Activated naive CD4-positive, alpha-beta T cell treated with Interleukin-2 at 50 U/mL for 16 hours (primary cell): Measurements from ENCODE around the gene MICOS13.
"Not testable (repeated sequence)": the region's sequence is repeated elsewhere in the genome, so short reads cannot be mapped to it uniquely, and the experiment has no call there.

ENCODE experiments used
- DNase-seq: peaks from one replicate; pipeline ENCODE4 v3.0.0-alpha.2; 2020

MICOS13 gene, protein sequence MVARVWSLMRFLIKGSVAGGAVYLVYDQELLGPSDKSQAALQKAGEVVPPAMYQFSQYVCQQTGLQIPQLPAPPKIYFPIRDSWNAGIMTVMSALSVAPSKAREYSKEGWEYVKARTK

DNA sequence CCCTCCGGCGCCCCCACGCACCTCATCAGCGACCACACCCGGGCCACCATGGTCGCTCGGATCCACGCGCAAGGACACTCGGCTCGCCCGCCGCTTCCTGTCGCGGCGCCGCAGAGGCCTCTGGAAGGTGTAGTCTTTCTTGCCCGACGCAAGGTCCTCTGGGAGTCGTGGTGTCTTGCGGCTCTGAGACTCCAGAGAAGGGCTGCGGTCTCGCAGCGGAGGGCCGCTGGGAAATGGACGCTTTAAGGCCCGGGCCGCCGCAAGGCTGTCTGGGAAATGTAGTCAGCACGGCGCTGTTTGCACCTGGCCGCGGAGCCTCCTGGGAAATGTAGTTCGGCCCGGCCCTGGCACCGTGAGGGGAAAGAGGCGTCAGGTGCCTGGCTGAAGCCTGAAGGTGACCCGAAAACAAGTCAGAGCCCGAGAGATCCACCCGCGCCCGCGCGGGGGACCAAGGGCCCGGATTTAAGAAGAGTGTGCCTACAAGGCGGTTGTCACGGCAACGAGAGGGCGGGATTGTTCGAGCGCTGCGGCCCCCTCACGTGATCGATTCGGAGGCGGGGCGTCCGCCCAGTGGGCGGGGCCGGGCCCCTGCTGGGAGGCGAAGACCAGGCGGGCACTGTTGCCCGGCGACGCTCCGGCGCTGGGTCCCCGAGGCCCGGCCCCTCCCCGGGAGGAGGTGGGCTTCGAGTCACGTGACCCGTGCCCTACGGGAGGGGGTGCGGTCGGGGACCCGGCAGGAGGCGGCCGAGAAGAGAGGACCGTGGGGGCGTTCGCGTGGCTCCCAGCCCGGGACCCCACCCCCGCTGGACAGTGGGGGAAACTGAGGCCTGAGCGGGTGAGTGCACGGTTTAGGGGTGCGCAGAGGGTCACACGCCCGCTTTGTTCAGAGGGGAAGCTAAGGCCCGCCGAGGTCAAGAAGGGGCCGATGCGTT, at the start of gene MICOS13, which contains the start of gene HSD11B1L:
Gene MICOS13, minus strand, starts transcription at position 80 of the 932 bp plus-strand sequence. Its CDS starts 30 bp downstream, at position 50.
Gene HSD11B1L, plus strand, starts transcription at position 591 of the 932 bp plus-strand sequence. CDS start 3,806 bp downstream, outside the sequence.
- DNase-seq = peak; percentile 98

DNA sequence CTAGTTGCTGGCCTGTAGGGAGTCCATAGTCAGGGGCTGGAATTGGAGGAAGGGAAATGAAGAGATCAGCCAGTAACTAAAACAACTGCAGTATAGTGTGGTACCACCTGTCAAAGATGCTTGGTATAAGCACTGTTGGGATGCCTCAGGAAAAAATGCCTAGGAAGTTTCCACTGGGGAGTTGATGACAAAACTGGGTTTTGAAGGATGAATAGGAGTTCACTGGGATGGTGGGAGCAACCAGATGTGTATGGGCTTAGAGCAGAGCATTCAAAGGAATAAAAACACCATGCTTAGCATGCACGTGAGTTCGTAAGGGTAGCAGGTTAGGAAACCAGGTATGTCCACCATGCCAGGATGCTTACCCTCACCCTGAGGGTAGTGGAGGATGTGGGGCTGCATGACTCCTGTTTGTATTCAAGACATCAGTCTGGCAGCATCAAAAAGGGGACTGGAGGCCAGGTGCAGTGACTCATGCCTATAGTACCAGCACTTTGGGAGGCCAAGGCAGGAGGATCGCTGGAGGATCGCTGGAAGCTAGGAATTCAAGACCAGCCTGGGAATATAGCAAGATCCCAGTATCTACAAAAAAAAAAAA, 47.2 kb upstream of the MICOS13 start:
- no peak for DNase-seq

DNA sequence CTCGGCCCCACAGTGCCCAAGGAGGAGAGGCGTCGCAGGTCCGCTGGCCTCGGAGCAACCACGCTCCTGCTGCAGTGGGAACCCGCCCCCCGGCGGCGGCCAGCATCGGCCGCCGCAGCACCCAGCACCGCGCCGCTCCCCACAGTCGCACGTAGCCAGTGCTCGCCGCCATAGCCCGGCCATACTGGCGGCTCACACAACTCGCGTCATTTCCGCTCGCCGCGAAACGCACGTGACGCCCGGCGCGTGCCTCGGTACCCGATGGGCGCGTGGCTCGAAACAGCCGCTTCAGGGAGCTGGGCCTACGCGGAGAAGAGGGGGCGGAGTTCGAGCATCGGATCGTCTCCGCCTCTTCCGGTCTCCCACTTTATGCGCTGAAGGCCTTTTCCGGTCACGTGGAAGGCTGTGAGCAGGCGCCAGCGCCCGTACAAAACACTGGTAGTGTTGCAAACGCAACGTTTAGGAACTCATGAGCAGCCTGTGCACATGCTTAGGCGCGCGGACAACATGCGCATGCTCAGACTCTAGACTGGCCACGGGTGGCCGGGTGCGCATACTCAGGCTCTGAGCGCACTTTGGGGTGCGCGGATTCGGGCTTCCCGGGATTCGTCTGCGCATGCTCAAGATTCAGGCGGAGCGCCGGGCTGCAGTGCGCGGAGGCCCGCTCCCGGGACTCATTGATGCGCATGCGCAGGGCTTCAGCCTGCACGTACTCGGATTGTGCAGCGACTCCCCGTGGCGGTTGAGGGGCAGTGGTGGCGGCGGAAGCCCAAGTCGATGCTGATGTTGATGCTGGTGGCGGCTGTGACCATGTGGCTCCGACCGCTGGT, 39.9 kb upstream of the MICOS13 start, which contains the start of the genes CATSPERD and LONP1:
Gene CATSPERD, plus strand, starts transcription at position 677 of the 830 bp plus-strand sequence. Its CDS starts 101 bp downstream, at position 778.
Gene LONP1, minus strand, starts transcription at position 186 of the 830 bp plus-strand sequence. Its CDS starts 14 bp downstream, at position 172.
- peak; percentile 98 for DNase-seq

DNA sequence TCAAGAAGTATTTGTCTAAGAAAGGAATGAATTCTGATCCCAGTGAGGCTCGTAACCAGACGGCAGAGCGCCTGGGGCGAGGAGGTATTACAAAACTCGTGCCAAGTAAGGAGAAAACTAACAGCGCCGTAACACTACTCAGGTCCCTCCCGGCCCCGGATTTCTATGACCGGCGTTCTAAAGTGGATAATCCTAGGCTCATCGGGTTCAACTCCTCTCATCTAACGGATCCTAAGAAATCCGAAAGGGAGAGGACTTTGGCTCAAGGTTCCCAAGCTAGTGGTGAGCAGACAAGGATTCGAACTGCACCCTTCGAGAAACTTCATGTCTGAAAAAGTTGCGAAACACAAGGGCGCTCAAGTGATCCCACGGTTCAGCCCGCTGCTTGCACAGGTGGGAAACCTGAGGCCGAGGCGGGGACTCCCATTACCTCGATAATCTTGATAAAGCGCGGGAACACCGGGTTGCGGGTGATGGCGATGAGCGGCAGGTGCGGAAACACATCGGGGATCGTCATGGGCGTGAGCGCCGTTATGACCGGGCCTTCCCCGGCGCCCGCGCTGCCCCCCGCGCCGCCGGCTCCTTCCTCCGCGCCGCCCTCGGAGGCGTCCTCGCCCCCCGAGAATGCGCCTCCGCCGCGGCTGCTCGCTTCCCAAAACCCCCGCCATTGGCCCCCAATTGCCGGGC, 39.1 kb upstream of the MICOS13 start:
- DNase-seq = peak; percentile 33

DNA sequence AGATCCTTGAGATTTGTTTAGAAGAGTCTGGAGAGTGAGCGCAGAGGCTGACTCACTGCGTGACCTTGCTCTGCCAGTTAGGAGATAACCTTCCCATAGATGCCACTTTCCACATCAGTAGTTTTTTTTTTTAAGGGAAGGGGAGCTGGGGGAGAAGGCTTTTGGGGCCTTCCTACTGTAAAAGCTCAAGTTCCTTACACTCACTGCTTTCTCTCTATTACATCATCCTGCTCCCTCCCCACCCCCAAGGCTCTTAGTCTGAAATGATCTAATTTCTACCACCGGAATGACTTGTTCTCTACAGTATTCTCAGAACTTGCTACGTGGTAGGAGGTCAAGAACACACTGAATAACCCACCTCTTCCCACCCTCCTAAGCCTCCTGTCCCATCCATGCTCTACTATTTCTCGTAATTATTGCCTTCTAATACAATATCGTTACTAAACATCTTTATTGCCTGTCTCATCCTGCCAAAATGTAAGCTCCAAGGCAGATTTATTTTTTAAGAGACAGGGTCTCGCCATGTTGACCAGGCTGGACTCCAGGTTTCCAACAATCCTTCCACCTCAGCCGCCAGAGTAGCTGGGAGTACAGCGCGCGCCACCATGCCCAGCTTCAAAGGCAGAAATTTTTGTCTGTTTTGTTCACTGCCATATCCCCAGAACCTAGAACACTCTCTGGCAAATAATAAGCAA, 38.4 kb upstream of the MICOS13 start:
- peak; percentile 70 for DNase-seq

DNA sequence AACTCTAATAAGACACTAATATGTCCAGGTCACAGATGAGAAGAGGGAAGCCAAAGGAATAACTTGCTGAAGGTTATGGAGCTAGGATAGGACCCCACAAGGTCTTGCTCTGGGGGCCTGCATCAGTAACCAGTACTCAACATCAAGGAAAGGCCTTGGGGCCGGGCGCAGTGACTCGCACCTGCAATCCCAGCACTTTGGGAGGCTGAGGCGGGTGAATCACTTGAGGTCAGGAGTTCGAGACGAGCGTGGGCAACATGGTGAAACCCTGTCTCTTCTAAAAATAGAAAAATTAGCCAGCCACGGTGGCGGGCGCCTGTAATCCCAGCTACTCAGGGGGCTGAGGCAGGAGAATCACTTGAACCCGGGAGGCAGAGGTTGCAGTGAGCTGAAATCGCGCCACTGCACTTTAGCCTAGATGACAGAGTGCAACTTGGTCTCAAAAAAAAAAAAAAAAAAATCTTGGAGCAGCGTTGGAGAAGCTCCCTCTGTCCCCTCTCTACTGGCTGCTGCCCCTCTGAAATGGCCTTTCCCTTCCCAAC, 37.8 kb upstream of the MICOS13 start:
- peak; percentile 77 for DNase-seq

DNA sequence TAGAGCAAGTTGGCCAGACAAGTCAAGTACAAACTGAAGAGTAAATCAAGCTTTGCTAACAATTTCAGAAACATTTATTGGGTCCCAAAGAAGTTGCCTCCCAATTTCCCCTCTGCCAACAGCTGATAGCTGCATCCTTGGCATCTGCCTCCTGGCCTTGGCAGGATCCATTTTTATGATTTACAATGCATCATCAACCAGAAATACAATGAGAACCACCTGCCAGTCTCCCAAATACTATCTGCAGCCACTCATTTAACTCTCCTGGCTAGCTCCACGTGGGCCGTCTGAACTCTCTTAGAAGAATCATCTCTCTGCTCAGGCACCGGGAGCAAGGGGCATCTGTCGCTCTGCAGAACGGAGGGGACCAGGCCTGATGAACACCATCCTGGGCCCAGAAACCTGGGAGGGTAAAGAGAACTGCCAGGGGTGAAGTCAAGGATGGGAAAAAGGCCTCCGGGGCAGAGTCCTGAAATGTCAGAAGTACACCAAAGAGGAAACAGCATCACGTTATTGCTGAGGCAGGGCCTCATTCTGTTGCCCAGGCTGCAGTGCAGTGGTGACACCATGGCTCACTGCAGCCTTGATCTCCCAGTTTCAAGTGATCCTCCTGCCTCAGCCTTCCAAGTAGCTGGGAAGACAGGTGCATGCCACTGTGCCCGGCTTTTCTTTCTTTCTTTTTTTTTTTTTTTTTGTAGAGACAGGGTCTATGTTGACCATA, 37.1 kb upstream of the MICOS13 start:
- DNase-seq = no peak

DNA sequence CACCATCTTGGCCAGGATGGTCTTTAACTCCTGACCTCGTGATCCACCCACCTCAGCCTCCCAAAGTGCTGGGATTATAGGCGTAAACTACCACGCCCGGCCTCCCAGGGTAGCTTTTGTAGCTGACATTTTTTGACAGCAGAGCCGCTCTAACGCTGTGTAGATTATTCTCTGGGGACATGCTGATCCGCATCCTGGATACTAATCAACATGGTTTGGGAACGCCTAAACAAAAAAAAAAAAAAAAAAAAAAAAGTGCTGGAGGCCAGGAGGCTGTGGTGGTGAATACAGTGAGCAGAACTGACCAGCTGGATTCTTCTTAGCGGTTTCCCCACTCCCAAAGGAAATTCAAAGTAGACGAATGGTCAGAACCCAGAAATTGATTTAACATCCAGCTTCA, 34.5 kb upstream of the MICOS13 start:
- DNase-seq = no peak

DNA sequence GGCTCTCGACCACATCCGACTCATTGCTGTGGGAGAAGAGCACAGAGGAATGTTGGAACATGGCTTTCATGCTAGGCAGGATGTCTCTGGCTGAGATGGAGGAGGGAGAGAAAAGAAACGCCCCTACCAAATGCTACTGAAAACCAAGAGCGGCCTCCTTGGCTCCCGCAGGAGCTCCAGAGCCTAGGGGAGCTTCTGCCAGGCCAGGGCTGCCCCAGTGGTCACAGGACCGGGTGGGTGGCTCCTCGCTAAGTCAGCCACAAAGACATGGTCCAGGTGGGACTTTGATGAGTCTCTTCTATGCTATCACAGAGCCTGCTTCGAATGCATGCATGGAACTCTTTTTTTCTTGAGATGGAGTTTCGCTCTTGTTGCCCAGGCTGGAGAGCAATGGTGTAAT, 32.9 kb upstream of the MICOS13 start:
- DNase-seq = no peak

DNA sequence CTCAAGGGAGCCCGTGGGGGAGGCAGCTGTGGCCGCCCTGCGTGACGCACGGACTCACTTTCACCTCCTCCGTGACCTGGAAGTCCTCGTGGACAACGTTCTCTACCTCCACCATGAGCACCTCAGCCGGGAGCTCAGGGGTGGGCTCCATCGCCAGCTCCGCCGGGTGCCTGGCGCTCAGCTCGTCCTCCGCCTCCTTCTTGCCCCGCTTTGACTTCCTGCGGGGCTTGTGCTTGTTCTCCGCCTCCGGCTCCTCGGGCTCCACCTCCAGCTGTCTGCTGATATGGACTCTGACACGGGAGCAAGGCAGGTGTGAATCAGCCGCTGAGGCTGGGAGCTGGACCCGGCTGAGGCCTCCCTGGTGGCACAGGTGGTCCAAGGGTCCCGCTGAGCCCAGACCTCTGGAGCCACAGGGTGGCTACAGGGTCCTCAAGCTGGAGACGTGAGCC, 31.4 kb upstream of the MICOS13 start:
- DNase-seq = no peak

DNA sequence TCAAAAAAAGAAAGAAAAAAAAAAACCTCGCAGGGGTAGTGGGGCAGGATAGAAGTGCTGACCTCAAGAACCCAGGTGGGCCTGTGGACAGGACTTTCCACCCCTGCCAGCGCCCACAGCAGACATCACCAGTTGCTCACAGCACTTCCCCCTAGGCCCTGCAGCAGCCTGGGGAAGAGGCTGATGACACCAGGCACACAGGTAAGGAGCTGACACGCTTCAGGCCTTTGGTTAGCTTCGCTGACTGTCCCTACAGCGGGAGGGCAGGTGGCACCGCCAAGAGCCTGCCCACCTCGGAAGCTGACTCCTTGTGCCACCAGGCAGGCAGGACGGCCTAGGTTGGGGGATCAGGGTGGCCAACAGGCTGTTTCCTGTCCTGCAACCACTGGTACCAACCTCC, 30.7 kb upstream of the MICOS13 start:
- DNase-seq = no peak

DNA sequence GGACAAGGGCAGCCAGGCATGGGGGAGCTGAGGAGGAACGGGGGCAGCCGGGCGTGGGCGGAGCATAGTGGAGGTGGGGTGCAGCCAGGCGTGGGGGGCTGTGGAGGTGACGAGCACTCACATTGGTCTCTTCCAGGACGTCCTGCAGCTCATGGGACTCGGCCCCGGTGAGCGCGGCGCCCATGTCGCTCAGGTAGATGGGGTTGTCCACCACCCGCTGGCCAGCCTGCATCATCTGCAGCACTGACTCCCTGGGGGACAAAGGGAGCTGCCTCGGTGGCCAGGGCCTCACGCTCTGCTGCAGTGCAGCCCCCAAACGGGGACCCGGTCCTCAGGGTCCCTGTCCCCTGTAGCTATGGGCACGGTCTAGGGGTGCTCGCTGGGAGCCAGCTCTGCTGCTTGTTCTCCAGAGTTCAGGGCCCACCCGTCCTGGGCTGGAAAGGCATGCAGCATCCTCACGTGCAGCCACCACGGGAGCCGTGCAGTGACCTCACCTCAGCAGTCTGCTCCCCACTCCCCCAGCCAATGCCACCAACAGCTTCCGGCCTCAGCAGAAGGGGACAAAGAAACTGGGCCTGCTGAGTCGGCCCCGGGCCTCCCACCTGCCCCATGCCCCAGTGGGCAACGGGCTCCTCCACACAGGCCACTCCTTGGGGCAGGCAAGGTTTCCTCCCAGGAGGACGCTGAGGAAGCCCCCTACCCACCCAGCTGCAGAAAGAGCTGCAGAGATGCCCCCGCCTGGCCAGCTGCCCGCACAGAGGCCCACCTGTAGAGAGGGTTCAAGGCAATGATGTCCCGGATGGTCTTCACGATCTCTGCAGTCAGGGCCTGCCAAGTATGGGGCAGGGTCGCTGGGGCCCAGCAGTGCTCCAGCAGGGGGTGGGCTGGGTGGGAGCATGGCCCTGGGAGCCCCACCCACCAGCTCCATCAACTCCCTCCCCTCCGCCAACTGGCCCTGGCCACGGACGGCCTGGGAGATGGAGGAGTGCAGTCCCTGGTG, 27.6 kb upstream of the MICOS13 start:
- DNase-seq = no peak

DNA sequence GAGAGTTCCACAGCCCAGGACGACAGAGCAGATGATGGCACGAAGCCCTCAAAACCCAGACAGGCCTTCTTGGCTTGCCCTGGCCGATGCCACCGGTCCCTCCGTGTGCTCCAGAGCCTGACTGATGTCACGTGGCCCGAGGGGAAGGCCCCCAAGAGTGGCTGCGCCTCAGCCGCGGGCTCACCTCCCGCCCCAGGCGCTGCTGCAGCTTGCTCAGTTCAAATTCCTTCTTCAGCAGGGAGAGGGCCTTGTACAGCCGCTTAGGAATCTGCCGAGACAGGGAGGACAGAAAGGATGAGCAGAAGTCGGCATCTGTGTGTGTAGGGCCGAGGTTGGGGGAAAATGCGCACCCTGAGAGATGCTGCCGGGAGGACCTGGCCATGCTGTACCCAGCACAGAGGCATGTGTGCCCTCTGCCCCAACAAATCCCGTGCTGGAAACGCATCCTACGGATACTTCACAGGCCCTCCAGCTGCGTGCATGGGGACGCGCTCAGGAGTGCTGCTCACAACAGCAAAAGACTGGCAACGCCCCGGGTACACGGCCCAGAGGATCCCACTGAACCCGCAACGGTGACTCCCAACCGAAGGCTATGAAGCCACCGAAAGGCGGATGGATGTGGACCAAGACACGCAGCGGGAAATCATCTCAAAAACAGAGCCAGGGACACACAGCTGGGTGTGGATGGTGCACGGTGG, 26.7 kb upstream of the MICOS13 start:
- DNase-seq = no peak

DNA sequence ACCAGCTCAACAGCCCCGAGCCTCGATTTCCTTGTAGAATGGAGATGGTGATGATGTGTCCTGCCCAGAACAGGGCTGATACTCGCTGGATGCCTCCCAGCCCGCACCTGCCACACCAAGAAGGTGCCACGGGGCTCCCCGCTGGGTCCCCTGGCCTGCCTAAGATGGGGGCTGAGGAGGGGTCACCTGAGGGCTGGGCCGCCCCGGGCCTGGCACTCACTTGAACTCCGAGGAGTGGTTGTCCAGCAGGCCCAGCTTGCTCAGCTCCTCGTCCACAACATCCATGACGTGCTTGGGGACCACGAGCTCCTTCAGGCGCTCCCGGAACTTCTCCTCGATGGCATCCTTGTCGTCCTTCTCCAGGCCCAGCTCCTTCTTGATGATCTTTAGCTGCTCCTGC, 25.2 kb upstream of the MICOS13 start:
- no peak for DNase-seq

DNA sequence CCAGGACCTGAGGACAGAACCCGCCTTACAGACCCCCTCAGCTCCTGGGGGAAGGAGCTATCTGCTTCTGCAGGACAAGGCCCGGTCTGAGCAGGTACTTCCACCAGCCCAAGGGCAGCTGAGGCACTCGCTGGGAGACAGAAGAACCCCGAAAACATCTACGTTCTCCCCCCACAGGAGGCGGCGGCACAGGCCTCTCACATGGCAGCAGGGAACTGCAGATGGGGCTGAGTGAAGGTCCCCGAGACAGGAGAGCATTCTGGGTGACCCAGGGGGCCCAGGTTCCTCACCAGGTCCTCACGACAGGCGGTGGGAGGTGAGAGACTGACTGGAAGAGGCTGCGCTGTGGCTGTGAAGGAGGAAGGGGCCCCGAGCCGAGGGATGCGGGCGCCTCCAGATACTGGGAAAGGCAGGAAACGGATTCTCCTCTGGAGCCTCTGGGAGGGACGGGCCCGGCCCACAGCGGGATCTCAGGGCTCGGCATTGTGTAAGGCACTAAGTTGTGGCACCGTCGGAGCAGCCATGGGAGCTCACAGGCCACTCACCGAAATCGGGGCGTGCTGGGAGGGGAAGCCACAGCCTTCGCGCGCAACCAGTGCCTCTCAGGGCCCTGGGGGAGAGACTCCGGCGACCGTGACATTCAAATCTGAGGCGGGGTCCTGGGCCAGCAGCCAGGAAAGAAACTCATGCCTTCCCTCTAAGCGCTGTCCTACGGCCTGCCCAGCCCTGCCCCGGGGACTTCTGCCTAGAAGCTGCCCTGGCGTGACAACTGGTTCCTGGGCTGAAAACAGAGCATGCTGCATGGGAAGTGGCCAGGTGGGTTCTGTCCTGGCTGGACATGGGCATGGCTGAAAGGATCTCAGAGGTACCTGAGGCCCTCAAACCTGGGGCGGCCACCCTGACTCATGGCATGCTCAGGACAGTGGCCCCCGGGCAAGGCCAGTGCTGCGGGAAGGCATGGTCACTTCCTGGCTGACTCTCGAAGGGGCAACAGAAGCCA, 23.8 kb upstream of the MICOS13 start:
- no peak for DNase-seq

DNA sequence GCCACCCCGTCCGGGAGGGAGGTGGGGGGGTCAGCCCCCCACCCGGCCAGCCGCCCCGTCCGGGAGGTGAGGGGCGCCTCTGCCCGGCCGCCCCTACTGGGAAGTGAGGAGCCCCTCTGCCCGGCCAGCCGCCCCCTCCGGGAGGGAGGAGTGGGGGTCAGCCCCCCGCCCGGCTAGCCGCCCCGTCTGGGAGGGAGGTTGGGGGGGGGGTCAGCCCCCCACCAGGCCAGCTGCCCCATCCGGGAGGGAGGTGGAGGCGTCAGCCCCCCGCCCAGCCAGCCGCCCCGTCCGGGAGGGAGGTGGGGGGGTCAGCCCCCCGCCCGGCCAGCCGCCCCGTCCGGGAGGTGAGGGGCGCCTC, 21.7 kb upstream of the MICOS13 start:
- DNase-seq = not testable (repeated sequence)
